ENCODE results near the gene FAM114A1.

DNA sequence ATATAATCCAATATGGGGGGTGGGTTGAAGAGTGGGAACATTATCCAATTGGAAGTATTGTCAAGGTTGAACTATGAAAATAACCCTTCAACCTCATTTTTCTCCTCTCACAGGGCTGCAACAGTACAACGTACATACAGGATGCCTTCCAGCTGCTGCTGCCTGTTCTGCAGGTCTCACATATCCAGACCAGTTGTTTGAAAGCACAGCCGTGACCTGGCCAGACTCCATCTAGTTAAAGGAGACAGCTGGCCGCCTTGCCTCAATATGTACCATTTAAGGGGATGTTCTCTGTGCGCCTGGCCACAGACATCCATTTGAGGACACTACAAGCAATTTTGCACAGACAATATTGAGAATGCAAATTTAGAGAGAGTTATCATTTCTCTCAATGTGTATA lies 75.7 kb downstream of the FAM114A1 start:
- TF ChIP-seq, protein P1, sequence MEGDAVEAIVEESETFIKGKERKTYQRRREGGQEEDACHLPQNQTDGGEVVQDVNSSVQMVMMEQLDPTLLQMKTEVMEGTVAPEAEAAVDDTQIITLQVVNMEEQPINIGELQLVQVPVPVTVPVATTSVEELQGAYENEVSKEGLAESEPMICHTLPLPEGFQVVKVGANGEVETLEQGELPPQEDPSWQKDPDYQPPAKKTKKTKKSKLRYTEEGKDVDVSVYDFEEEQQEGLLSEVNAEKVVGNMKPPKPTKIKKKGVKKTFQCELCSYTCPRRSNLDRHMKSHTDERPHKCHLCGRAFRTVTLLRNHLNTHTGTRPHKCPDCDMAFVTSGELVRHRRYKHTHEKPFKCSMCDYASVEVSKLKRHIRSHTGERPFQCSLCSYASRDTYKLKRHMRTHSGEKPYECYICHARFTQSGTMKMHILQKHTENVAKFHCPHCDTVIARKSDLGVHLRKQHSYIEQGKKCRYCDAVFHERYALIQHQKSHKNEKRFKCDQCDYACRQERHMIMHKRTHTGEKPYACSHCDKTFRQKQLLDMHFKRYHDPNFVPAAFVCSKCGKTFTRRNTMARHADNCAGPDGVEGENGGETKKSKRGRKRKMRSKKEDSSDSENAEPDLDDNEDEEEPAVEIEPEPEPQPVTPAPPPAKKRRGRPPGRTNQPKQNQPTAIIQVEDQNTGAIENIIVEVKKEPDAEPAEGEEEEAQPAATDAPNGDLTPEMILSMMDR (conservative IDR thresholded peaks at IDR 0.05; ENCODE audit: low read length) = no peak
- TF ChIP-seq EZH2phosphoT487 (IDR thresholded peaks at IDR 0.05; ENCODE audit: borderline replicate concordance) = no peak
